CD4-positive, alpha-beta T cell (primary cell): ENCODE results near the gene SLC24A3. TPM values are rescaled to one million over a fixed set of nuclear protein-coding genes. Genes with fewer than 3 reads are reported as not detected.

ENCODE experiments used
- ATAC-seq: fragments of 200-7000 bp; cut with Tn5 transposase; one replicate; pipeline ENCODE4 v1.10.0; 2022; ENCODE audit warnings: mild to moderate bottlenecking; ENCODE audit not compliant: poor library complexity
- CTCF ChIA-PET: fragments of 350-600 bp; sonication (Branson Sonifier 250); formaldehyde crosslinking; loops from one replicate; lab custom pipeline; 2021; ENCODE audit warnings: antibody characterized with exemption, inconsistent platforms; lab: Charles Lee
- POLR2A ChIA-PET: fragments of 350-600 bp; sonication (Branson Sonifier 250); formaldehyde crosslinking; loops from one replicate; lab custom pipeline; 2021; ENCODE audit warnings: antibody characterized with exemption, inconsistent platforms; lab: Charles Lee
- DNase-seq, 14 experiments: peaks; one replicate each; pipeline ENCODE4 v3.0.0-alpha.2; 2013 to 2020; ENCODE audit warnings: mixed read lengths in 2 of 14
- H3K27ac ChIP-seq, 2 donors: one replicate each; pipeline versions ENCODE4 v1.5.1 to v1.7.0; 2013; ENCODE audit warnings: low read length in 2 of 2, low read depth in 1 of 2, mild to moderate bottlenecking in 1 of 2
- H3K27me3 ChIP-seq, 2 experiments: 1 replicate in 1 of 2; 2 replicates in 1 of 2; pipeline versions ENCODE4 v1.6.1 to v1.7.0; 2013; ENCODE audit warnings: low read length in 2 of 2, control low read depth in 1 of 2, mild to moderate bottlenecking in 1 of 2, moderate library complexity in 1 of 2; ENCODE audit not compliant: insufficient read depth in 2 of 2, control insufficient read depth in 1 of 2
- H3K36me3 ChIP-seq: one replicate; pipeline ENCODE4 v1.6.1; 2013; ENCODE audit warnings: low read length, control low read depth; ENCODE audit not compliant: insufficient read depth
- H3K4me1 ChIP-seq: one replicate; pipeline ENCODE4 v1.6.1; 2013; ENCODE audit warnings: low read length, control low read depth; ENCODE audit not compliant: insufficient read depth
- H3K4me3 ChIP-seq: one replicate; pipeline ENCODE4 v1.5.1; 2013; ENCODE audit warnings: mild to moderate bottlenecking, low read length, moderate library complexity
- H3K9me3 ChIP-seq, 2 experiments: 1 replicate in 1 of 2; 2 replicates in 1 of 2; pipeline versions ENCODE4 v1.6.1 to v1.7.0; 2013; ENCODE audit warnings: low read length in 2 of 2, mild to moderate bottlenecking in 2 of 2, control low read depth in 1 of 2, moderate library complexity in 1 of 2; ENCODE audit not compliant: control insufficient read depth in 1 of 2, insufficient read depth in 1 of 2
- H3K27ac Mint-ChIP-seq: one replicate; pipeline ENCODE4 v1.8.0; 2020; ENCODE audit warnings: mixed read lengths
- H3K27me3 Mint-ChIP-seq: one replicate; pipeline ENCODE4 v1.8.0; 2021; ENCODE audit warnings: mixed read lengths
- H3K36me3 Mint-ChIP-seq: one replicate; pipeline ENCODE4 v1.8.0; 2021; ENCODE audit warnings: low read depth, mixed read lengths
- H3K4me1 Mint-ChIP-seq: one replicate; pipeline ENCODE4 v1.8.0; 2021; ENCODE audit warnings: low read depth, mixed read lengths
- H3K4me3 Mint-ChIP-seq: one replicate; pipeline ENCODE4 v1.8.0; 2020; ENCODE audit warnings: mild to moderate bottlenecking, mixed read lengths
- H3K9me3 Mint-ChIP-seq: one replicate; pipeline ENCODE4 v1.8.0; 2020; ENCODE audit warnings: mixed read lengths
- intact Hi-C, 2 experiments: fragments of 100-400 bp; cut with DNase I in 1 of 2; cut with micrococcal nuclease in 1 of 2; formaldehyde crosslinking; loops; one replicate each; pipeline versions ENCODE4 v1.15.1 to v1.9.0; 2023 to 2025; cut with DNase I, micrococcal nuclease
- total RNA-seq, 174 experiments: library from RNA in 2 of 174; stranded (reverse) in 2 of 174; gene quantifications; one replicate each; pipeline ENCODE4 v1.2.3 and lab custom pipeline; 2021 to 2026
- TF ChIP-seq, protein P1 (sequence below): fragments of 200-600 bp; IDR thresholded peaks from one replicate; pipeline ENCODE4 v1.8.0; 2022; ENCODE audit warnings: antibody characterized with exemption, mild to moderate bottlenecking

The SLC24A3 gene
- total RNA-seq, 2 experiments from 2014 or later, result not detected

GRCh38 chr20:19769507-19769906 is 557.1 kb downstream of the SLC24A3 start:
- no peak overlapping the region for H3K4me3 Mint-ChIP-seq
- H3K9me3 Mint-ChIP-seq, result no peaks in the 10 kb centered on the region
- ATAC-seq (no peak), DNase-seq (no peak)
- ChIA-PET CTCF (no interaction called here), POLR2A (no interaction called here)
- H3K27ac Mint-ChIP-seq, result no peak overlapping the region
- intact Hi-C loops, result no loop called here
- H3K4me1 ChIP-seq, result no peaks in the 10 kb centered on the region
- H3K27me3 Mint-ChIP-seq, result peaks cover 28% of the 10 kb centered on the region
- H3K4me1 Mint-ChIP-seq, result no peaks in the 10 kb centered on the region
- H3K27me3 ChIP-seq, result peaks cover 0 to 4% of the 10 kb centered on the region in 2 experiments
- H3K9me3 ChIP-seq, result peaks cover 0 to 3% of the 10 kb centered on the region in 2 experiments
- no peak overlapping the region for H3K4me3 ChIP-seq
- H3K36me3 Mint-ChIP-seq, result no peaks in the 10 kb centered on the region
- TF ChIP-seq, protein P1, sequence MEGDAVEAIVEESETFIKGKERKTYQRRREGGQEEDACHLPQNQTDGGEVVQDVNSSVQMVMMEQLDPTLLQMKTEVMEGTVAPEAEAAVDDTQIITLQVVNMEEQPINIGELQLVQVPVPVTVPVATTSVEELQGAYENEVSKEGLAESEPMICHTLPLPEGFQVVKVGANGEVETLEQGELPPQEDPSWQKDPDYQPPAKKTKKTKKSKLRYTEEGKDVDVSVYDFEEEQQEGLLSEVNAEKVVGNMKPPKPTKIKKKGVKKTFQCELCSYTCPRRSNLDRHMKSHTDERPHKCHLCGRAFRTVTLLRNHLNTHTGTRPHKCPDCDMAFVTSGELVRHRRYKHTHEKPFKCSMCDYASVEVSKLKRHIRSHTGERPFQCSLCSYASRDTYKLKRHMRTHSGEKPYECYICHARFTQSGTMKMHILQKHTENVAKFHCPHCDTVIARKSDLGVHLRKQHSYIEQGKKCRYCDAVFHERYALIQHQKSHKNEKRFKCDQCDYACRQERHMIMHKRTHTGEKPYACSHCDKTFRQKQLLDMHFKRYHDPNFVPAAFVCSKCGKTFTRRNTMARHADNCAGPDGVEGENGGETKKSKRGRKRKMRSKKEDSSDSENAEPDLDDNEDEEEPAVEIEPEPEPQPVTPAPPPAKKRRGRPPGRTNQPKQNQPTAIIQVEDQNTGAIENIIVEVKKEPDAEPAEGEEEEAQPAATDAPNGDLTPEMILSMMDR, result no peak
- H3K36me3 ChIP-seq, result no peaks in the 10 kb centered on the region
- H3K27ac ChIP-seq, result no peak overlapping the region

GRCh38 chr20:19770375-19770774 is 557.9 kb downstream of the SLC24A3 start:
- ATAC-seq (no peak), DNase-seq (no peak)
- TF ChIP-seq, protein P1, result no peak
- peaks cover 27% of the 10 kb centered on the region for H3K27me3 Mint-ChIP-seq
- CTCF ChIA-PET, result no interaction called here
- no peaks in the 10 kb centered on the region for H3K9me3 Mint-ChIP-seq
- POLR2A ChIA-PET, result no interaction called here
- no peaks in the 10 kb centered on the region for H3K4me1 Mint-ChIP-seq
- Histone ChIP-seq H3K9me3 (peaks cover 0 to 3% of the 10 kb centered on the region in 2 experiments), H3K4me1 (no peaks in the 10 kb centered on the region), H3K27ac (no peak overlapping the region), H3K4me3 (no peak overlapping the region), H3K36me3 (no peaks in the 10 kb centered on the region), H3K27me3 (peaks cover 0 to 4% of the 10 kb centered on the region in 2 experiments)
- intact Hi-C loops, result no loop called here
- H3K4me3 Mint-ChIP-seq, result no peak overlapping the region
- no peaks in the 10 kb centered on the region for H3K36me3 Mint-ChIP-seq
- H3K27ac Mint-ChIP-seq, result no peak overlapping the region

- CTCF ChIA-PET, result no interaction called here
- Mint-ChIP-seq H3K36me3 (no peaks in the 10 kb centered on the region), H3K27me3 (peaks cover 27% of the 10 kb centered on the region), H3K9me3 (no peaks in the 10 kb centered on the region), H3K4me1 (no peaks in the 10 kb centered on the region), H3K27ac (no peak overlapping the region), H3K4me3 (no peak overlapping the region)
- no peak overlapping the region for H3K4me3 ChIP-seq
- H3K27me3 ChIP-seq, result peaks cover 0 to 4% of the 10 kb centered on the region in 2 experiments
- POLR2A ChIA-PET, result no interaction called here
- intact Hi-C loops, result no loop called here
- no peak for ATAC-seq
- no peak for DNase-seq
- H3K4me1 ChIP-seq, result no peaks in the 10 kb centered on the region
- TF ChIP-seq, protein P1, result no peak
- H3K9me3 ChIP-seq, result peaks cover 0 to 3% of the 10 kb centered on the region in 2 experiments
- no peaks in the 10 kb centered on the region for H3K36me3 ChIP-seq
- H3K27ac ChIP-seq, result no peak overlapping the region
Measured at GRCh38 chr20:19771031-19771430, 558.6 kb downstream of the SLC24A3 start.
